NCI-H1436 (cell line): Measurements from ENCODE around the gene ATXN7L1.
"Not testable (repeated sequence)": the region's sequence is repeated elsewhere in the genome, so short reads cannot be mapped to it uniquely, and the experiment has no call there.

ENCODE experiments used
- DNase-seq: peaks from one replicate; lab custom pipeline; 2025; lab: John Stamatoyannopoulos, UW

The ATXN7L1 gene

DNA sequence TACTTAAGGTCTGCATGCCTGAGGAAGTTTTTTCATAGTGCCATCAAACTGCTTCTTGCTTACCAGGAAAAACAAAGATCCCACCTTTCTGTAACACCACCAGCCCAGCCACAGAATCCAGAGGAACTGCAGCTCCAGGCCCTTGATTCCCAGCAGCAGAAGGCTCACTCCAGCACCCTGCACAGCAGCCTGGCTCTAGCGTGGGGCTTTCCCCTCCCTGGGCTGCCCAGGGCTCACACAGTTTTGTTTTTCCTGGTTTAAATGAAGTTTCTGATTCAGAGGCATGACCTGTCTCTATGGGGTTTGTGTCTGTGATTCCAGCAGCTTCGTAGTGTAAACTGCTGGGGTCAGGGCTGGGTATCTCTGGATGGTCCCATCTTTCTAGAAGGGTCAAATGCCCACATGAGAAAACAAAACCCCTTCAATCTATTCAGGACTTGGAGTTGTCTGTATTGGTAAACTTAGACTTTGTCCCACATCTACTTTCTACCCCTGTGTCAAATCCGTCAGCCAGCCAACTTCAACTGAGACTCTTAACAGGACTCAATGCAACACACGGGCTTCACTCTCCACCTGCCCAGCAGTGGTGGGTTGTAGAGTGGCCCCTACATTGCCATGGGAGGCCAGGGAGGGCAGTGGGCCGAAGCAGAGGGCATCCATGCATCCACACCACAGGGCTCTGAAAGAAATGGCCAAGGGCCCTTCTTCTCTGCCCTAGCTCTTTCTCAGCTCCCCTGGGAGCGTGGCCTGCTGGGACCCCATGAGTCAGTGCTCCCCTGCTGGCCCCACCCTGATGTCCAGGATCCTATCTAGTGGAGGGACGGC, 73.6 kb downstream of the ATXN7L1 start:
- DNase-seq: no peak

DNA sequence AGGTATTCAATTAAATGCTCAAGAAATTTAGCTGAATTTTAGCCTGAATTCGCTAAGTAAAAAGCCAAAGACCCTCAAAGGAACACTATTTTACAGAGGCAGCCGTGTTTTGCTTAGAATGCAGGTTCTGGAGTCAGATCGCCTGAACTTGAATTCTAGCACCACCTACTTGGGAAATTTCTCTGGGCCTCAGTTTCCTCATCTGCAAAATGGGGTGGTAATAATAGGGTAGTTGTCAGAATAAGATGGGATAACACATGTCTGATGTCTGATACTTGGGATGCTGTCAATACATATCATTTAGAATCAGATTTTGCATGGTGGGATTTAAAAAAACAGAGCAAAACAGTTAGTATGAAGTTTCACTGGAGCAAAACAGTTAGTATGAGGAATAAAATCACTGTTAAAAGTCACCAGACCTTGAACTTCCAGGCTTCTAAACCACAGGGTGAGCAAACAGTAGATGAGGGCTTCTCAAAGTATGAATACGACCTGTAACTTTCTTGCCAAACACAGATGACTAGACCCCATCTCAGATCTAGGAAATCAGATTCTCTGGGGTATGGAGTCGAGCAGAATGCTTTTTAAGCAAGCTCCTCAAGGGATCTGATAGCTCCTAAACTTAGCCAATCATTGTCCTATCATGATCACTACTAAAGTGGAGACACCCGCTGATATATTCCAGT, 75.4 kb downstream of the ATXN7L1 start:
- no peak for DNase-seq

- no peak for DNase-seq
Observed at GRCh38 chr7:105800442-105800841, 76.0 kb downstream of the ATXN7L1 start.

DNA sequence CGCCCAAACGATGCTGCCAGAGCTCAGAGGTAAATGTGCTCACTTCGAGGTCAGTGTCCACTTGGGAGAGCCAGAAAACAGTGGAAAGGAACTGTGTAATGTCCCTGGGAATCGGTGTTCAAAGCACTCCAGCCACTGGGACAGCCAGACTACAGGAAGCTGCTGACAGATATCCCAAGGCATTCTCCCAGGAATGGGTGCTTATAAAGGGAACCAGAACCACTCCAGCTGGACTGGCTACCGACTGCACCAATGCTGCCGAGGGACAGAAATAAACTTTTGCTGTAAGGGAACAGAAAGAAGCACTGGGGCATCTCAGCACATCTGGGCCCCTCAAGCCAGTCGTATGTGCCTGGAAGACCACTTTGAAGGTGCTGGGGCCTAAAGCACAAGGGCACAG, 76.7 kb downstream of the ATXN7L1 start:
- no peak for DNase-seq

DNA sequence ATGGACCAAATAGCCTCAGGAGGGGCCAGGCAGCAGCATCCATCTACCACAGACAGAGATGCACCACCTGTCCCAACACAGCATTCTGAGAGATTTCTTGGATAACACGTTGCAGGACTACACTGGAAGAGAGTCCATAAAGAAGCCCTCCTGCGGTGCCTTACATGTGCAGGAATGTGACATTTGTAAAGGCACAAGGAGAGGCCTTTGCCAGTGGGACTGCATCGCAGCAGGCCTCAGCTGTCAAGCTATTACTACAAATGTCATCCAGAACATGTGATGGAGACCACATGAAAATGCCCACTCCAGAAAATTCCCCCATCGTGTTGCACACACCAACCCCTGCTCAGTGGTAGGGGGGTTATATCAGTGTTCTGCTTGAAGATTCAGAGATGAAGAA, 77.4 kb downstream of the ATXN7L1 start:
- DNase-seq: no peak

DNA sequence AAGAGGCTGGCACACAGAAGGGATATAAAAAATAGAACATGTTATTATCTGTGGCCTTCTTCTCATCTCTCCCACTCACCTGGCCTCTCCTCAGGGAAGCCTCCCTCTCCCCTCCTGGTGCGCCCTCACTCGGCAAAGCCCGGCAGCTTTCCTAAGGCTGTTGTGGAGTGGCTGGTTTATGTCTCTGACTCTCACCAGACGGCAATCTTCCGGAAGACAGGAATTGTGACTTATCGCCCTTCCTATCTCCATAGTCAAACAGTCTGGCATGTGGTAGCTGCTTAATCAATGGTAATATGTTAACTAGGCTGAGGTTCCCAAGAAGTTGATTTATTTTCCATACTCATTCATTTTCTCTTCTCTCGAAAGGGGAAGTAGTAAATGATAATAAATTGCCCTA, 78.7 kb downstream of the ATXN7L1 start:
- no peak for DNase-seq

DNA sequence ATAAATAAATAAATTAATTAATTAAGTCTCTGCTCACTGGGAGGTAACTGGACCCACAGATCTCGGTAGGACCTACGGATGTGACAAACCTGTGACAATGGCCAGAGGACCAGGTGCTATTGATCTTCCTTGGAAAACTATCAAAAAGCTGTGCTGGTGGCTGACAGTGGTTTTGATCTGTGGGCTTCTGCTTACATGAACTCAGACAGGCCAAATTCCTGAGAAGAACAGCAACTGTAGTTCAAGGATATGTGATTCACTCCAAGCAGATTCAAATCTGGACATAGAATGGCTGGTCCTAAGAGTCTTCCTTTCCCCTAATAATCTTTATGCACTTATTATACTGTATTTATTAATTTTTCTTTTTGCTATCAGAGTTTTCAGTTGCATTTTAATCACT, 80.0 kb downstream of the ATXN7L1 start:
- DNase-seq: no peak

- DNase-seq: no peak
Observed at GRCh38 chr7:105794741-105795729, 81.4 kb downstream of the ATXN7L1 start.

GRCh38 chr7:105792488-105793370, 83.7 kb downstream of the ATXN7L1 start:
- DNase-seq: no peak

- no peak for DNase-seq
Observed at GRCh38 chr7:105791926-105792325, 84.5 kb downstream of the ATXN7L1 start.

- no peak for DNase-seq
Observed at GRCh38 chr7:105790996-105791395, 85.4 kb downstream of the ATXN7L1 start.

GRCh38 chr7:105790452-105790851, 85.9 kb downstream of the ATXN7L1 start:
- not testable (repeated sequence) for DNase-seq

DNA sequence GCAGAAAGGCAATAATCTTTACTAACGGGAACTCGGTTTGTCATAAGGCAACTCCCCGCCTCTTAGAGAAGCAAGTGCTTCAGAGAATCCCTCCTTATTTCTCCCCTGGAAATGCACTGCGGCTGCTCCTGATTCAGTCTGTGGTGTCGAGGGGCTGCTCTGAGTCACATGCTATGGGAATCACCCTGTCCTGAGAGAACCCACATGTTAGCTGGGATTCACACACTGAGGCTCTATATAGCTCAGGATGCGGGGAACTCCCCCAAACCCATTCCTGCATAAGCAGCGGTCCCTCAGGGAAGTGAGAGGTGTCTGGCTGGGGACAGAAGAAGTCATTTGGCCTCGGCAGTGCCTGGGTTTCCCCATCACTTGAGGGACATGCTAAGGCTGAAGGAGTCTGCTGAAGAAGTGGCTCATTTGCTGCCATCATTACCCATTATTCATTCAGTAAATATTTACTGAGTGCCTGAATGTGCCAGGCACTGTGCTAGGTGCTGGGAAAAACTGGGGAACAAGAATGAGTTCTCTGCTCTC, 87.5 kb downstream of the ATXN7L1 start:
- no peak for DNase-seq

DNA sequence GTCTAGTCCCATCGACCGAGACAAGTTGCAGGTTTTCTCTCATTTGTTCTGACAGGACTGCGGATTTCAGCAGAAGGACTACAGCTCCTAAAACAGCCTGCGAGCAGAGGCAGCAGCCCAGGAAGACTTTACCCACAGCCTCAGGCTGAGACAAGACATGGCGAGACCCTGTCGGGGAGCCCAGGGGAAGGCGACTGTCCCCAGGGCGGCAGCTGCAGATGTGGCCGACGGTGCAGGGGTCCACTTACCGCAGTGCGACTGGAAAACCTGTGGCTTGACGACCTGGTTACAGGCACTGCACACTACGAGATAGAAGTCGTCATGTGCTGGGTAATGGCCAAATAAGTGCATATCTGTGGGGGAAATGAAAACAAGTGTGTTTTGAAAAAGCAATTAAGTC, 88.0 kb downstream of the ATXN7L1 start:
- no peak for DNase-seq

DNA sequence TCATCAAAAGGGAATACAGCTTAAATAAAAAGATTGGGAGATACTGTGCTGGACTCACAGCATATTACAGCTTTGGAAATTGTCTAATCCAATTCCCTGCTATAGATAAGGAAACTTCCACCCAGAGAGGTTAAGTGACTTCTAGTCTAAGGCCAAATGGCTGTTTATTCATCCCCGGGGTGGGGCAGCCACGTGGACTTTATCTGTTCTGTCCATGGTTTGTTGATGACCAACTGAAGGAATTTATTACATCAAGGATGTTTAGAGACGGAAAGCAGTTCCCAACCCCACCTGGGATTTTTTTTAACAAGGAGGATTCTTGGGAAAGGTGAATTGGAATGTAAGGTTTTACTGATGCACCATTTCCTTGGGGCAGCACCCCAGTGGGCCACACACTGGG, 88.6 kb downstream of the ATXN7L1 start:
- no peak for DNase-seq

DNA sequence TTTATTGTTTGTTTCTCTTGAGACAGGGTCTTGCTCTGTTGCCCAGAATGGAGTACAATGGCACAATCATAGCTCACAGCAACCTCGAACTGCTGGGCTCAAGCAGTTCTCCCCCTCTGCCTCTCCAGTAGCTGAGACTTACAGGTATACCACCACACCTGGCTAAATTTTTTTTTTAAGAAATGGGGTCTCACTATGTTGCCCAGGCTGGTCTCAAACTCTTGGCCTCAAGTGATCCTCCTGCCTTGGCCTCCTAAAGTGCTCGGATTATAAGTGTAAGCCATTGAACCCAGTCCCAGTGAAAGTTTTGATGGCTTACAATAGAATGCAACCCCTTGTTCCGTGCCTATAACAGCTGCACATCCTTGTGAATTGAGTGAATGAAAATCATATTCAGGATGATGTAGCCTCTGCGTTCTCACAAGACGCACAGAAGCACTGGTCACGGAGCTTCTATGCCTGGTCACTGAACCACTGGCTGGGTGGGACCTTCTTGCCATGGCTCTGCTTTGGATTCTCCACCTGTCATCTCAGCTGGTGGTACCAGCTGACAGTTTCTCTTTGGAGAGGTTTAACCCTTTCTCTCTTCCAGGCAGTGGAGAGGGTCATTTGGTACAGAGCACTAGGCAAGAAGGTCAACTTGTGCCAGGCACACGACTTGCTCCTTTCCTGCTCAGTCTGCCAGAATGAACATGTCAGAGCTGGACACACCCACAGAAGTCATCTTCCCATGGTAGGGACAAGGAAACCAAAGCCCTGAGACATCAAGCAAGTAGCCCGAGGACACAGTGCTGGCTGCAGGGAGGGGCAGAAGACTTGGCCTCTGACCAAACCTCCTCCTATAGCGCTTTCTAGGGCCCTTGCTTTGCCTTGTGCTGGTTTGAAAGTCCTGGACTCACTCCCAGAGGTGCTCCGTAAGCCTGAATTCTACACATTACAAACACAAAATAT, 89.6 kb downstream of the ATXN7L1 start:
- DNase-seq: no peak

GRCh38 chr7:105782391-105783042, 93.9 kb downstream of the ATXN7L1 start:
- no peak for DNase-seq

- no peak for DNase-seq
Observed at GRCh38 chr7:105779856-105780780, 96.3 kb downstream of the ATXN7L1 start.
